Measurements from ENCODE around the gene MEG3. TPM values are rescaled to one million over a fixed set of nuclear protein-coding genes. Genes with fewer than 3 reads are reported as not detected.

MEG3 gene
- total RNA-seq, 1 donor from 2014 or later: 32.3 TPM

DNA sequence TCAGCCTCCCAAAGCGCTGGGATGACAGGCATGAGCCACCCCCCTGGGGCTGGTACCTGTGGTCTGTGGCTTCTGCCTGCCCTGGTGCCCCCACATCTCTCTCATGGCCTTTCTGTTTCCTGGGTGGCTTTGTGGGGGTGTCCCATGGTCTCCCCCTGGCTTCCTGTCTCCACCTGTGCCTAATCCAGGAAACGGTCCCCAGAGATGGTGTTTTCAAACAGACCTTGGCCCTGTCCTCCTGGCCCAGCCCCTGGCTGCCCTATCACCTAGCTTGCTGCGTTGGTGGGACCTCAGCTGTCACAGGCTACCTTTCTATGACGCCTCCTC lies 18.1 kb downstream of the MEG3 start:
- TF ChIP-seq, protein P1, sequence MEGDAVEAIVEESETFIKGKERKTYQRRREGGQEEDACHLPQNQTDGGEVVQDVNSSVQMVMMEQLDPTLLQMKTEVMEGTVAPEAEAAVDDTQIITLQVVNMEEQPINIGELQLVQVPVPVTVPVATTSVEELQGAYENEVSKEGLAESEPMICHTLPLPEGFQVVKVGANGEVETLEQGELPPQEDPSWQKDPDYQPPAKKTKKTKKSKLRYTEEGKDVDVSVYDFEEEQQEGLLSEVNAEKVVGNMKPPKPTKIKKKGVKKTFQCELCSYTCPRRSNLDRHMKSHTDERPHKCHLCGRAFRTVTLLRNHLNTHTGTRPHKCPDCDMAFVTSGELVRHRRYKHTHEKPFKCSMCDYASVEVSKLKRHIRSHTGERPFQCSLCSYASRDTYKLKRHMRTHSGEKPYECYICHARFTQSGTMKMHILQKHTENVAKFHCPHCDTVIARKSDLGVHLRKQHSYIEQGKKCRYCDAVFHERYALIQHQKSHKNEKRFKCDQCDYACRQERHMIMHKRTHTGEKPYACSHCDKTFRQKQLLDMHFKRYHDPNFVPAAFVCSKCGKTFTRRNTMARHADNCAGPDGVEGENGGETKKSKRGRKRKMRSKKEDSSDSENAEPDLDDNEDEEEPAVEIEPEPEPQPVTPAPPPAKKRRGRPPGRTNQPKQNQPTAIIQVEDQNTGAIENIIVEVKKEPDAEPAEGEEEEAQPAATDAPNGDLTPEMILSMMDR (IDR thresholded peaks at IDR 0.05; ENCODE audit: unreplicated experiment): no peak
- no peak for DNase-seq (ENCODE audit: low spot score, unreplicated experiment)
- H3K4me3 Mint-ChIP-seq (ENCODE audit: low read depth): no peak overlapping the region
- H3K9me3 Mint-ChIP-seq (ENCODE audit: low read depth): no peaks in the 10 kb centered on the region
- no peaks in the 10 kb centered on the region for H3K27me3 Mint-ChIP-seq
- no peaks in the 10 kb centered on the region for H3K36me3 Mint-ChIP-seq (ENCODE audit: insufficient read depth)
- H3K4me1 Mint-ChIP-seq (ENCODE audit: low read depth): peaks cover 43% of the 10 kb centered on the region
- H3K27ac Mint-ChIP-seq: peak overlapping the region; percentile 92

DNA sequence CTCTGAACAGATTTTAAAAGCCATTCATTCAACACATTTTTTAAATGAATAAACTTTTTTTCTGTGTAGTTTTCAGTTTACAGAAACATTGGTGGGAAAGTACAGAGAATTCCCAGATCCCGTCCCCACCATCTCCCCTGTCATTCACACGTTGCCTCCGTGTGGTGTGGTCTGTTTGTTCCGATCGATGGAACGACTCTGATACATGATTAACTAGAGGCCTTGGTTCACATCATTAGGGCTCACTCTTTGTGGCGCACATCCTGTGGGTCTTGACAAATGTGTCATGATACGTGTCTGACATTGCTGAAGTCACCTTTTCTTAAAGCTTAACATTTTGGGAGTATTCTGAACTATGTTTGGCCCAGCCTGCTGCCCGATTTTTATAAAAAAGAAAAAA lies 18.5 kb downstream of the MEG3 start:
- Mint-ChIP-seq H3K9me3 (ENCODE audit: low read depth) (no peaks in the 10 kb centered on the region), H3K4me3 (ENCODE audit: low read depth) (peak overlapping the region; percentile 17), H3K27ac (peak overlapping the region; percentile 92), H3K4me1 (ENCODE audit: low read depth) (peaks cover 39% of the 10 kb centered on the region), H3K36me3 (ENCODE audit: insufficient read depth) (no peaks in the 10 kb centered on the region), H3K27me3 (no peaks in the 10 kb centered on the region)
- no peak for DNase-seq (ENCODE audit: low spot score, unreplicated experiment)
- TF ChIP-seq, protein P1 (IDR thresholded peaks at IDR 0.05; ENCODE audit: unreplicated experiment): no peak

DNA sequence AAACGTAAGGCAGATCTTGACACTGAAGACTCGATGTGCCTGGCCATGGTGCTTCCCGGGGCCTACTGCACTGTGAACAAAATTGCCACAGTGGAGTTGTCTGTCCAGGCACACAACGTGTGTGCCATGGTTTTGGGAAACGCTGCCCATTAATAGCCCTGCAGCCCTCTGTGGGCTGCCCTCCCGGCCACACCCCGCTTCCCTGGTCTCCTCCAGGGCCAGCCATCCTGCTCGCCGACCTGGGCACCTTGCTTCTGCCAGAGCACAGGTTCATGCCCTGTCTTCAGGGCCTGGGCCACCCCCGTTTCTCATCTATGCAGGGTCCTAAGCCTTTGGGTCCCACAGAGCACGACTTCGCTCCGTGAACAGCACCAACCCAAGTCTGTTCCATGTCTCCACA lies 18.9 kb downstream of the MEG3 start:
- Mint-ChIP-seq H3K36me3 (ENCODE audit: insufficient read depth) (no peaks in the 10 kb centered on the region), H3K27me3 (no peaks in the 10 kb centered on the region), H3K4me3 (ENCODE audit: low read depth) (no peak overlapping the region), H3K9me3 (ENCODE audit: low read depth) (no peaks in the 10 kb centered on the region), H3K27ac (peak overlapping the region; percentile 92), H3K4me1 (ENCODE audit: low read depth) (peaks cover 36% of the 10 kb centered on the region)
- no peak for DNase-seq (ENCODE audit: low spot score, unreplicated experiment)
- TF ChIP-seq, protein P1 (IDR thresholded peaks at IDR 0.05; ENCODE audit: unreplicated experiment): no peak

DNA sequence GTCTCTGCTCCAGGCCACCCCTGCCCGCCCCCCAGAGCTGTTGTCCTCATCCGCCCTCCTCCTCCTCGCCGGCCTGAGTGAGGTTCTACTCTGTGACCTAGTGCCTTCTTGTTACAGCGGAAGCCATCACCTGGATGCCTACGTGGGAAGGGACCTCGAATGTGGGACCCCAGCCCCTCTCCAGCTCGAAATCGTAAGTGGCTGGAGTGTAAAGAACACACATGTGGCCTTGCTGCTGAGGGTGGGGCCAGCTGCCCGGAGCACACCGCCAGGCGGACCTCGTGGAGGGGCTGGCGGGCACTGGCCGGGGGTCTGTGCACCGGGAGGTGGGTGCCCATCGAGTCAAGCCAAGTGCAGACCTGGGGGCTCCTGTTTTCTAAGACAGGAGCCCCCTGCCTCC lies 19.4 kb downstream of the MEG3 start:
- DNase-seq (ENCODE audit: low spot score, unreplicated experiment): no peak
- no peak overlapping the region for H3K4me3 Mint-ChIP-seq (ENCODE audit: low read depth)
- TF ChIP-seq, protein P1 (IDR thresholded peaks at IDR 0.05; ENCODE audit: unreplicated experiment): no peak
- no peaks in the 10 kb centered on the region for H3K36me3 Mint-ChIP-seq (ENCODE audit: insufficient read depth)
- H3K4me1 Mint-ChIP-seq (ENCODE audit: low read depth): peaks cover 31% of the 10 kb centered on the region
- H3K9me3 Mint-ChIP-seq (ENCODE audit: low read depth): no peaks in the 10 kb centered on the region
- peak overlapping the region; percentile 14 for H3K27ac Mint-ChIP-seq
- H3K27me3 Mint-ChIP-seq: no peaks in the 10 kb centered on the region

DNA sequence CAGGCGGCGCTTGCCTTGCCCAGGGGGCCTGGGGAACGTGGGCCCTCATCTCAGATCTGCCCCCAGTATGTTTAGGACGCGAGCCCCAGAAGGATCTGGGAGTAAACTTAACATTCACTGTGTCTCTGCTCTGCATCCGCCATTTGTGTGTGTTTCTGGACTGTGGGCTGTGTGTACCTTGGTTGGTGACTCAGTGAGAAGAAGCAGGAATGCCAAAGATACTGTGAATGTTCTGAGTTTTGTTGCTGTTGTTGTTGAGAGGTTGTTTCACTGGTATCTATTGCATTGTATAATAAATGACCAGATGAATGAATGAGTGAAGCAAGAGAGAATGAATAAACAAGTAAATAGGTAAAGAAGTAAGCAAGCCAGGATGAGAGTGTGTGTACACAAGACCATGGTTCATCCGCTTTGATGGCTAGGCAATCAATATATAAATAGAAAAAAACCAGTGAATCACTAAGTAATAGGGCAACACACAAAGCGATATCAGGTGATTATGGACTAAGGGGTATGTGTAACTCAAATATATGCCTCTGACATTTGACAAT lies 20.5 kb downstream of the MEG3 start:
- H3K4me1 Mint-ChIP-seq (ENCODE audit: low read depth): peaks cover 25% of the 10 kb centered on the region
- no peaks in the 10 kb centered on the region for H3K27me3 Mint-ChIP-seq
- DNase-seq (ENCODE audit: low spot score, unreplicated experiment): no peak
- TF ChIP-seq, protein P1 (IDR thresholded peaks at IDR 0.05; ENCODE audit: unreplicated experiment): no peak
- no peak overlapping the region for H3K4me3 Mint-ChIP-seq (ENCODE audit: low read depth)
- no peaks in the 10 kb centered on the region for H3K36me3 Mint-ChIP-seq (ENCODE audit: insufficient read depth)
- H3K27ac Mint-ChIP-seq: no peak overlapping the region
- peaks cover 3% of the 10 kb centered on the region for H3K9me3 Mint-ChIP-seq (ENCODE audit: low read depth)

All from progenitor cell of endocrine pancreas (in vitro differentiated cells).